Sigmoid colon (tissue), 4 donors: ENCODE measurements around the gene ZNF217.
"Not testable (repeated sequence)": the region's sequence is repeated elsewhere in the genome, so short reads cannot be mapped to it uniquely, and the experiment has no call there.

ENCODE experiments used
- CTCF ChIP-seq, 4 experiments: fragments of 450-650 bp in 3 of 4; fragments of 200-600 bp in 1 of 4; IDR thresholded peaks; one replicate each; pipeline ENCODE4 v1.5.1; 2016 to 2019; ENCODE audit warnings: antibody characterized with exemption in 4 of 4, mild to moderate bottlenecking in 3 of 4, moderate library complexity in 2 of 4
- EP300 ChIP-seq, 4 donors: sonication (generic); formaldehyde crosslinking; IDR thresholded peaks; one replicate each; pipeline ENCODE4 v1.6.1; 2017; ENCODE audit warnings: antibody characterized with exemption in 4 of 4
- POLR2A ChIP-seq, 2 donors: fragments of 450-650 bp; IDR thresholded peaks; one replicate each; pipeline ENCODE4 v1.6.1; 2016; ENCODE audit warnings: antibody characterized with exemption in 2 of 2, mild to moderate bottlenecking in 2 of 2, moderate library complexity in 2 of 2
- POLR2AphosphoS5 ChIP-seq, 4 donors: sonication (generic); formaldehyde crosslinking; IDR thresholded peaks; one replicate each; pipeline ENCODE4 v1.6.1; 2017; ENCODE audit warnings: antibody characterized with exemption in 4 of 4

- not testable (repeated sequence) for TF ChIP-seq POLR2A, CTCF, EP300, POLR2AphosphoS5 (IDR thresholded peaks at IDR 0.05)
These were observed 1.6 kb downstream of the ZNF217 start for GRCh38 chr20:53591941-53592441.
